K562 (cell line): ENCODE results near the gene ST3GAL3. TPM values are rescaled to one million over a fixed set of nuclear protein-coding genes. Genes with fewer than 3 reads are reported as not detected.

ENCODE experiments used
- ATAC-seq: fragments of 200-7000 bp; cut with Tn5 transposase; 3 replicates; pipeline ENCODE4 v1.9.1; 2020; ENCODE audit warnings: moderate library complexity
- BruUV-seq: library from RNA; stranded (reverse); fragments of 400-500 nt; replicated peaks from 2 replicates; lab custom pipeline; 2021; lab: Mats Ljungman, UMichigan
- CTCF ChIA-PET: fragments of 300-600 bp; formaldehyde crosslinking; extraction: SDS; loops from one replicate; lab custom pipeline; 2021; ENCODE audit warnings: low intra/inter-chr PET ratio; lab: Yijun Ruan, JAX
- POLR2A ChIA-PET: fragments of 300-600, 350-650 bp; sonication (Branson Sonifier 250); formaldehyde crosslinking; extraction: SDS; loops from one replicate; lab custom pipeline; 2021; ENCODE audit warnings: antibody characterized with exemption, inconsistent platforms; lab: Yijun Ruan, JAX
- DNase-seq, 4 experiments: peaks; one replicate each; pipeline versions ENCODE4 v3.0.0 to v3.0.0-alpha.2; 2011 to 2018; ENCODE audit warnings: low spot score in 3 of 4, mixed read lengths in 3 of 4; ENCODE audit errors: extremely low read depth in 1 of 4
- FAIRE-seq: peaks from 2 replicates; lab custom pipeline; 2011; peaks lifted over from hg19 to GRCh38; lab: Jason Lieb, UNC
- H2AFZ ChIP-seq: 2 replicates; pipeline ENCODE4 v1.6.0; 2011; ENCODE audit warnings: low read depth, low read length, control low read depth, inconsistent platforms
- H3K27ac ChIP-seq: fragments of 200-600 bp; 3 replicates; pipeline ENCODE4 v1.8.0; 2011; ENCODE audit warnings: low read depth, mild to moderate bottlenecking, control low read depth, inconsistent platforms, low read length, moderate library complexity, mixed read lengths; ENCODE audit errors: extremely low read depth
- H3K27me3 ChIP-seq, 2 experiments: fragments of 300-600 bp in 1 of 2; 2 replicates in 1 of 2; 3 replicates in 1 of 2; pipeline versions ENCODE4 v1.6.0 to v1.8.0; 2011; ENCODE audit warnings: inconsistent platforms in 2 of 2, low read length in 2 of 2, mild to moderate bottlenecking in 1 of 2, mixed read lengths in 1 of 2, moderate library complexity in 1 of 2; ENCODE audit not compliant: control insufficient read depth in 2 of 2, insufficient read depth in 2 of 2
- H3K36me3 ChIP-seq: fragments of 300-600 bp; 3 replicates; pipeline ENCODE4 v1.8.0; 2011; ENCODE audit warnings: mild to moderate bottlenecking, low read length, inconsistent platforms; ENCODE audit not compliant: control insufficient read depth, insufficient read depth
- H3K4me1 ChIP-seq, 2 experiments: fragments of 200-600 bp in 1 of 2; replicated peaks in 1 of 2; 2 replicates in 1 of 2; 3 replicates in 1 of 2; pipeline versions ENCODE4 v1.5.1 to v1.8.0; 2011; ENCODE audit warnings: inconsistent platforms in 2 of 2, low read length in 2 of 2, mild to moderate bottlenecking in 1 of 2, mixed read lengths in 1 of 2, moderate library complexity in 1 of 2; ENCODE audit not compliant: control insufficient read depth in 2 of 2, insufficient read depth in 2 of 2
- H3K4me2 ChIP-seq: 2 replicates; pipeline ENCODE4 v1.6.1; 2011; ENCODE audit warnings: low read length, control low read depth, inconsistent platforms, mixed read lengths; ENCODE audit not compliant: insufficient read depth
- H3K4me3 ChIP-seq: fragments of 200-600 bp; sonication (generic), shearing (Covaris generic); 2 replicates; pipeline ENCODE4 v1.5.1; 2016; ENCODE audit warnings: control low read depth, inconsistent platforms
- H3K79me2 ChIP-seq: fragments of 200-600 bp; 3 replicates; pipeline ENCODE4 v1.8.0; 2011; ENCODE audit warnings: low read length, inconsistent platforms; ENCODE audit not compliant: control insufficient read depth, insufficient read depth
- H3K9ac ChIP-seq, 2 experiments: 2 replicates each; pipeline versions ENCODE4 v1.6.0 to v1.6.1; 2011; ENCODE audit warnings: low read depth in 2 of 2, low read length in 2 of 2, control low read depth in 1 of 2, inconsistent platforms in 1 of 2, mild to moderate bottlenecking in 1 of 2, mixed read lengths in 1 of 2; ENCODE audit not compliant: insufficient read depth in 1 of 2
- H3K9me1 ChIP-seq: one replicate; pipeline ENCODE4 v1.6.0; 2011; ENCODE audit warnings: inconsistent platforms, mild to moderate bottlenecking, low read length, moderate library complexity; ENCODE audit not compliant: control insufficient read depth, insufficient read depth
- H3K9me3 ChIP-seq: replicated peaks from 2 replicates; pipeline ENCODE4 v1.5.1; 2011; ENCODE audit warnings: low read depth, low read length, inconsistent platforms; ENCODE audit not compliant: control insufficient read depth, insufficient read depth
- H4K20me1 ChIP-seq: replicated peaks from 2 replicates; pipeline ENCODE4 v1.6.1; 2011; ENCODE audit warnings: low read length, inconsistent platforms, mixed read lengths; ENCODE audit not compliant: control insufficient read depth, insufficient read depth
- CEBPG ChIP-seq, 3 experiments: fragments of 200-800 bp in 1 of 3; sonication (Bioruptor generic) in 1 of 3; sonication (generic) in 1 of 3; formaldehyde crosslinking in 1 of 3; IDR thresholded peaks in 2 of 3; conservative IDR thresholded peaks in 1 of 3; 2 replicates each; pipeline versions ENCODE4 v1.6.1 to v1.8.0; 2016 to 2022; ENCODE audit warnings: missing compliant biosample characterization in 2 of 3, missing genetic modification characterization in 2 of 3, mild to moderate bottlenecking in 1 of 3, missing genetic modification reagents in 1 of 3
- CHD1 ChIP-seq: fragments of 200-600 bp; sonication (generic); IDR thresholded peaks from one replicate; pipeline ENCODE4 v1.6.1; 2012; ENCODE audit warnings: mild to moderate bottlenecking, moderate library complexity, low read length, inconsistent platforms
- EGR1 ChIP-seq: fragments of 450-650 bp; conservative IDR thresholded peaks from 2 replicates; pipeline ENCODE4 v1.6.1; 2017; ENCODE audit warnings: mild to moderate bottlenecking
- MYC ChIP-seq, 2 experiments: fragments of 250-450 bp in 1 of 2; sonication (Bioruptor Pico) in 1 of 2; IDR thresholded peaks; 2 replicates each; pipeline versions ENCODE4 v1.5.1 to v1.6.1; 2012 to 2021; ENCODE audit warnings: low read depth in 2 of 2, borderline replicate concordance in 1 of 2, improper control_type of control experiment in 1 of 2, low read length in 1 of 2, mild to moderate bottlenecking in 1 of 2, moderate library complexity in 1 of 2
- PHF20 ChIP-seq: fragments of 450-650 bp; IDR thresholded peaks from 2 replicates; pipeline ENCODE4 v1.6.1; 2018; ENCODE audit not compliant: partially characterized antibody
- PHF8 ChIP-seq: fragments of 200-600 bp; sonication (generic); IDR thresholded peaks from 2 replicates; pipeline ENCODE4 v1.6.1; 2012; ENCODE audit warnings: mixed run types, mild to moderate bottlenecking, inconsistent platforms, low read length, moderate library complexity, borderline replicate concordance
- POLR2B ChIP-seq: fragments of 450-650 bp; IDR thresholded peaks from 2 replicates; pipeline ENCODE4 v1.6.1; 2018; ENCODE audit warnings: low read depth; ENCODE audit not compliant: partially characterized antibody
- RUNX1 ChIP-seq: sonication (generic); IDR thresholded peaks from 2 replicates; pipeline ENCODE4 v1.6.1; 2016; ENCODE audit warnings: antibody characterized with exemption, low read depth
- ZBTB11 ChIP-seq, 3 experiments: fragments of 200-800 bp in 1 of 3; fragments of 250-450 bp in 1 of 3; fragments of 450-650 bp in 1 of 3; sonication (Bioruptor Pico) in 1 of 3; sonication (Bioruptor generic) in 1 of 3; formaldehyde crosslinking in 1 of 3; IDR thresholded peaks; 2 replicates each; pipeline versions ENCODE4 v1.6.1 to v1.8.0; 2016 to 2022; ENCODE audit warnings: mild to moderate bottlenecking in 2 of 3, missing genetic modification characterization in 2 of 3, missing compliant biosample characterization in 1 of 3, moderate library complexity in 1 of 3
- WGBS: fragments of 100-300 bp; shearing (Covaris generic); methylation state at CpG from one replicate; pipeline ENCODE4 v1.1.6; 2016; ENCODE audit warnings: low coverage, mixed read lengths; ENCODE audit not compliant: insufficient coverage; ENCODE audit errors: missing lambda C conversion rate; 5-methylcytosine and 5-hydroxymethylcytosine counted together
- in situ Hi-C: fragments of 300-500 bp; cut with MboI; formaldehyde crosslinking; loops from 4 replicates; pipeline ENCODE4 v1.15.0; 2018; ENCODE audit warnings: inconsistent platforms, mixed read lengths
- intact Hi-C: fragments of 100-400 bp; cut with micrococcal nuclease; formaldehyde crosslinking; loops from 2 replicates; pipeline ENCODE4 v1.14.2; 2022
- polyA plus RNA-seq, 8 experiments: library from polyadenylated mRNA; depleted of rRNA in 4 of 8; stranded (reverse) in 5 of 8; unstranded in 3 of 8; fragments of >200 nt; fragmentation: Nextera tagmentation in 2 of 8; fragmentation: Illumina TruSeq in 1 of 8; extraction: Ambion mirVana in 2 of 8; extraction: Trizol in 1 of 8; gene quantifications; 2 replicates each; pipeline versions ENCODE4 v1.2.1 to v1.2.3, GENCODE V29; 2011 to 2014; ENCODE audit warnings: inconsistent platforms in 1 of 8, missing spikeins in 1 of 8
- total RNA-seq, 7 experiments: library from RNA; depleted of rRNA in 6 of 7; stranded (reverse); fragments of >200 nt in 6 of 7; fragmentation: Illumina TruSeq in 2 of 7; extraction: Trizol in 2 of 7; gene quantifications; 2 replicates each; pipeline versions ENCODE4 v1.2.1 to v1.2.3, GENCODE V29; 2011 to 2021; ENCODE audit warnings: low replicate concordance in 1 of 7

The ST3GAL3 gene
- total and polyA plus RNA-seq, 9 of the 15 experiments (the other 6 are each of a cell fraction or from before 2014, with no cell fraction given), result 1.2 to 18.9 (median 11.0) TPM

- Histone ChIP-seq H3K27me3 (no peaks in the 10 kb centered on the region), H3K9me3 (no peaks in the 10 kb centered on the region), H3K27ac (peak within 1 kb of the TSS; percentile 79), H2AFZ (peak within 1 kb of the TSS; percentile 73), H3K4me2 (peak within 1 kb of the TSS; percentile 86), H3K79me2 (peaks cover 81% of the 10 kb centered on the region), H3K4me1 (peaks cover 52 to 88% of the 10 kb centered on the region in 2 experiments), H4K20me1 (peaks cover 33% of the 10 kb centered on the region), H3K4me3 (peak within 1 kb of the TSS; percentile 58), H3K36me3 (peaks cover 65% of the 10 kb centered on the region), H3K9ac (peak within 1 kb of the TSS; percentile 75 to 99), H3K9me1 (peaks cover 21% of the 10 kb centered on the region)
- no TSS peak for BruUV-seq
- ATAC-seq (peak; percentile 0; the same call in 1 of the 3 replicates), DNase-seq (peak; percentile 77 to 92 (median 90)), FAIRE-seq (no peak)
- in situ Hi-C loops (no loop called here), intact Hi-C loops (no loop called here)
- WGBS, result 11% methylated on average over 22 of the region's 54 CpGs
- POLR2A ChIA-PET, result interaction anchor here (0.6 to 1.8 kb wide), 8 partner anchors 10 to 654 kb away, joined by 3 to 10 read pairs (median 4); partner anchors contain the start of gene CCDC24
- CTCF ChIA-PET, result interaction anchor here (0.6 to 1.1 kb wide), 2 partner anchors 47 to 58 kb away, joined by 3 to 5 read pairs; no protein-coding TSS in a partner anchor
- TF ChIP-seq PHF8 (peak; percentile 45; the same call in 1 of the 2 replicates), EGR1 (peak; percentile 67), ZBTB11 (CRISPR knock-in tag; IDR thresholded peaks at IDR 0.05) (peak in 1 of 3 experiments; percentile 84; a peak in 2 of 6 replicates), CHD1 (peak; percentile 27), PHF20 (peak; percentile 74), CEBPG (CRISPR knock-in tag; IDR thresholded peaks at IDR 0.05) (no peak), CEBPG (tag; conservative IDR thresholded peaks at IDR 0.05 in 1 of 2, IDR thresholded peaks at IDR 0.05 in 1 of 2) (no peak), MYC (IDR thresholded peaks at IDR 0.05; ENCODE audit: low read depth, low read length) (no peak), MYC (CRISPR knock-in tag; IDR thresholded peaks at IDR 0.05; ENCODE audit: borderline replicate concordance, low read depth) (0 out of 2 replicates have a peak, but pooled peaks have one; percentile 41), RUNX1 (0 out of 2 replicates have a peak, but pooled peaks have one; percentile 69), POLR2B (peak; percentile 54)
These were observed 271.4 kb downstream of the ST3GAL3 start, which contains the start of gene B4GALT2 for GRCh38 chr1:43978551-43979260. TSS of gene B4GALT2 (plus strand) at chr1:43979210. CDS start at chr1:43981161, 1,951 bp downstream.
